HG02798 (cell line): Measurements from ENCODE around the gene KCTD7.
A peak's percentile ranks its signal among the peaks of the same experiment; 100 is the strongest.
"Not testable (repeated sequence)": the region's sequence is repeated elsewhere in the genome, so short reads cannot be mapped to it uniquely, and the experiment has no call there.

Experiments
- ATAC-seq: cut with Tn5 transposase; IDR thresholded peaks from one replicate; pipeline ENCODE4 v1.9.1; 2021; ENCODE audit warnings: mild to moderate bottlenecking; ENCODE audit not compliant: unreplicated experiment, poor library complexity

The KCTD7 gene

GRCh38 chr7:66614596-66614995, 14.1 kb upstream of the KCTD7 start:
- ATAC-seq = not testable (repeated sequence)

GRCh38 chr7:66615699-66616098, 13.0 kb upstream of the KCTD7 start:
- ATAC-seq = no peak

GRCh38 chr7:66617295-66617694, 11.4 kb upstream of the KCTD7 start:
- no peak for ATAC-seq

- not testable (repeated sequence) for ATAC-seq
Observed at GRCh38 chr7:66619341-66619948, 9.2 kb upstream of the KCTD7 start.

- ATAC-seq = no peak
Observed at GRCh38 chr7:66626331-66626934, 2.2 kb upstream of the KCTD7 start.

- no peak for ATAC-seq
Observed at GRCh38 chr7:66627151-66627681, 1.5 kb upstream of the KCTD7 start.

GRCh38 chr7:66627881-66628360, 760 bp upstream of the KCTD7 start:
- ATAC-seq = peak; percentile 6

GRCh38 chr7:66629222-66630062, 761 bp downstream of the KCTD7 start:
- ATAC-seq = no peak

- ATAC-seq = no peak
Observed at GRCh38 chr7:66630531-66630930, 1.9 kb downstream of the KCTD7 start.

- no peak for ATAC-seq
Observed at GRCh38 chr7:66631471-66631870, 2.8 kb downstream of the KCTD7 start.

GRCh38 chr7:66634816-66635215, 6.1 kb downstream of the KCTD7 start:
- ATAC-seq = peak; percentile 25

- peak; percentile 20 for ATAC-seq
Observed at GRCh38 chr7:66635322-66635981, 6.8 kb downstream of the KCTD7 start.

- ATAC-seq = peak; percentile 38
Observed at GRCh38 chr7:66635982-66636546, 7.4 kb downstream of the KCTD7 start.

GRCh38 chr7:66638309-66639099, 9.8 kb downstream of the KCTD7 start:
- ATAC-seq = no peak

GRCh38 chr7:66639773-66640172, 11.1 kb downstream of the KCTD7 start:
- no peak for ATAC-seq

GRCh38 chr7:66640802-66641525, 12.3 kb downstream of the KCTD7 start:
- no peak for ATAC-seq

- ATAC-seq = no peak
Observed at GRCh38 chr7:66641526-66641871, 12.8 kb downstream of the KCTD7 start.

GRCh38 chr7:66642186-66642585, 13.5 kb downstream of the KCTD7 start:
- ATAC-seq = no peak

- no peak for ATAC-seq
Observed at GRCh38 chr7:66642932-66643331, 14.3 kb downstream of the KCTD7 start.
